DMS114 treated with DMSO at 0.1 percent for 48 hours (cell line): Measurements from ENCODE around the gene WDR20.
"Not testable (repeated sequence)": the region's sequence is repeated elsewhere in the genome, so short reads cannot be mapped to it uniquely, and the experiment has no call there.

Source experiments
- DNase-seq: peaks from one replicate; lab custom pipeline; 2025; ENCODE audit not compliant: unreplicated experiment; lab: John Stamatoyannopoulos, UW

WDR20 gene

GRCh38 chr14:102131741-102132140 is 8.0 kb upstream of the WDR20 start:
- DNase-seq = no peak

- DNase-seq = not testable (repeated sequence)
Measured at GRCh38 chr14:102134021-102134420, 5.7 kb upstream of the WDR20 start.

- DNase-seq = not testable (repeated sequence)
Measured at GRCh38 chr14:102134719-102135118, 5.0 kb upstream of the WDR20 start.

- DNase-seq = not testable (repeated sequence)
Measured at GRCh38 chr14:102135456-102135855, 4.2 kb upstream of the WDR20 start.

- DNase-seq = no peak
Measured at GRCh38 chr14:102138535-102138934, 1.2 kb upstream of the WDR20 start.

GRCh38 chr14:102138961-102139285 is 774 bp upstream of the WDR20 start:
- no peak for DNase-seq

GRCh38 chr14:102140027-102140749 is 491 bp downstream of the WDR20 start:
- DNase-seq = no peak

GRCh38 chr14:102140750-102141145 is 1.1 kb downstream of the WDR20 start:
- DNase-seq = no peak

GRCh38 chr14:102141797-102142196 is 2.1 kb downstream of the WDR20 start:
- no peak for DNase-seq

- no peak for DNase-seq
Measured at GRCh38 chr14:102144914-102145313, 5.2 kb downstream of the WDR20 start.

- DNase-seq = no peak
Measured at GRCh38 chr14:102145395-102145794, 5.7 kb downstream of the WDR20 start.

GRCh38 chr14:102146423-102146822 is 6.7 kb downstream of the WDR20 start:
- DNase-seq = no peak

GRCh38 chr14:102150083-102150482 is 10.4 kb downstream of the WDR20 start:
- DNase-seq = no peak

- no peak for DNase-seq
Measured at GRCh38 chr14:102150744-102151143, 11.0 kb downstream of the WDR20 start.

GRCh38 chr14:102151411-102151810 is 11.7 kb downstream of the WDR20 start:
- not testable (repeated sequence) for DNase-seq

- no peak for DNase-seq
Measured at GRCh38 chr14:102154121-102154520, 14.4 kb downstream of the WDR20 start.

GRCh38 chr14:102154821-102155549 is 15.3 kb downstream of the WDR20 start:
- no peak for DNase-seq

GRCh38 chr14:102157346-102157745 is 17.6 kb downstream of the WDR20 start:
- no peak for DNase-seq

GRCh38 chr14:102158797-102159196 is 19.1 kb downstream of the WDR20 start:
- DNase-seq = no peak

GRCh38 chr14:102159841-102160240 is 20.1 kb downstream of the WDR20 start:
- DNase-seq = no peak

GRCh38 chr14:102162487-102162886 is 22.8 kb downstream of the WDR20 start:
- no peak for DNase-seq

- DNase-seq = no peak
Measured at GRCh38 chr14:102164241-102164641, 24.5 kb downstream of the WDR20 start.

GRCh38 chr14:102164965-102165364 is 25.3 kb downstream of the WDR20 start:
- no peak for DNase-seq
